Osteocyte (in vitro differentiated cells): ENCODE results near the gene UNK. TPM values are rescaled to one million over a fixed set of nuclear protein-coding genes. Genes with fewer than 3 reads are reported as not detected.

Source experiments
- DNase-seq: peaks from one replicate; pipeline ENCODE4 v3.0.0; 2021; ENCODE audit warnings: mixed read lengths; ENCODE audit not compliant: unreplicated experiment; ENCODE audit errors: extremely low spot score
- H3K27ac Mint-ChIP-seq: one replicate; pipeline ENCODE4 v1.8.0; 2021; ENCODE audit warnings: mild to moderate bottlenecking, mixed read lengths; ENCODE audit not compliant: unreplicated experiment
- H3K27me3 Mint-ChIP-seq: one replicate; pipeline ENCODE4 v1.8.0; 2021; ENCODE audit warnings: mixed read lengths; ENCODE audit not compliant: unreplicated experiment
- H3K36me3 Mint-ChIP-seq: one replicate; pipeline ENCODE4 v1.8.0; 2021; ENCODE audit warnings: mixed read lengths; ENCODE audit not compliant: unreplicated experiment
- H3K4me1 Mint-ChIP-seq: one replicate; pipeline ENCODE4 v1.8.0; 2021; ENCODE audit warnings: mixed read lengths; ENCODE audit not compliant: unreplicated experiment
- H3K4me3 Mint-ChIP-seq: one replicate; pipeline ENCODE4 v1.8.0; 2021; ENCODE audit warnings: mild to moderate bottlenecking, moderate library complexity, mixed read lengths; ENCODE audit not compliant: unreplicated experiment
- H3K9me3 Mint-ChIP-seq: one replicate; pipeline ENCODE4 v1.8.0; 2021; ENCODE audit warnings: mixed read lengths; ENCODE audit not compliant: unreplicated experiment
- CTCF ChIP-seq: fragments of 200-600 bp; sonication (generic); IDR thresholded peaks from 2 replicates; pipeline ENCODE4 v1.5.0; 2021; ENCODE audit warnings: antibody characterized with exemption, mild to moderate bottlenecking, moderate library complexity
- total RNA-seq: library from RNA; stranded (reverse); gene quantifications from 2 replicates; pipeline ENCODE4 v1.2.1, GENCODE V29; 2021

The UNK gene
- total RNA-seq, 1 donor from 2014 or later: 38.2 TPM

DNA sequence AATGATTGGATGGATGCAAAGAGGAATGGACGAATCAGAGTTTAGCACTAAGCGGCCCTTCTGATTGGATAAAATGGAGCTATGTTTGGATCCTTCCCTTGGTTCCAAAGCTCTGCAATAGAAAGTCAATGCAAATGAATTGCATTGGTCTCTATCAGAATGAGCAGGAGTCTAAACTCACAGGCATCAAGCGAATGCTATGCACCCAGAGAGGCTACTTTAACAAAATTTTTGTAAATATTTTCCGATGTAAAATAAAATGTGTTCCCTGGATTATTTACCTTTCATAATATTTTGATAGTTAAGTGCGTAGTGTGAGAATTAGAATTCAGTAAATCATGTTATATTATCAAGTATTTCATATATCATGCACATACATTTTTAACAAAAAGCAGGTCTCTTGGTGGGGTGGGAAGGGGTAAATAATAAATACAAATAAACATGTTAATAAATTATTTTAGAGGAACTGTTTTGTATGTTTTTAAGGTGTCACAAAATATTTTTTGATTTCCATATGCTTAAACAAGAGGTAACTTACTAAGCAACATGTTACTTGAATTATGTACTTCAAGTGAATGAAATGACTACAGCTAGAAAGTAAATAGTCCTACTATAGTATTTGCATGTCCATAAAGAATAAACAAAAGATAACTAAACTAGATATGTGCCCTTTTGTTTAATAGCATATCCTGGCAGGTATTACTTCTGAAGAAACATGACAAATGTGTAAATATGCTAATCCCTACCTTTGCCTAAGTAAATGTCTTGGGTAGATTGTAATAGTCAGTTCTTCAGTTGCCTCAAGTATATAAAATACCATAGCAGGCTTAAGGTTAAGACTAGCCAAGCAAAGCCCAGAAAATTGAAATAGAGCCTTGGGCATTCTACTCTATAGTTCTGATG is 4.4 kb upstream of the UNK start:
- no peak for DNase-seq
- Mint-ChIP-seq H3K36me3 (peaks cover 29% of the 10 kb centered on the region), H3K27ac (peak overlapping the region; percentile 72), H3K4me1 (peaks cover 49% of the 10 kb centered on the region), H3K4me3 (peak overlapping the region; percentile 92), H3K27me3 (no peaks in the 10 kb centered on the region), H3K9me3 (no peaks in the 10 kb centered on the region)
- no peak for TF ChIP-seq CTCF

GRCh38 chr17:75783069-75783783 is 1.4 kb upstream of the UNK start:
- peak overlapping the region; percentile 99 for H3K27ac Mint-ChIP-seq
- peaks cover 46% of the 10 kb centered on the region for H3K4me1 Mint-ChIP-seq
- H3K36me3 Mint-ChIP-seq: peaks cover 9% of the 10 kb centered on the region
- H3K9me3 Mint-ChIP-seq: no peaks in the 10 kb centered on the region
- peak overlapping the region; percentile 48 for H3K4me3 Mint-ChIP-seq
- no peak for DNase-seq
- TF ChIP-seq CTCF: peak; percentile 70
- no peaks in the 10 kb centered on the region for H3K27me3 Mint-ChIP-seq

DNA sequence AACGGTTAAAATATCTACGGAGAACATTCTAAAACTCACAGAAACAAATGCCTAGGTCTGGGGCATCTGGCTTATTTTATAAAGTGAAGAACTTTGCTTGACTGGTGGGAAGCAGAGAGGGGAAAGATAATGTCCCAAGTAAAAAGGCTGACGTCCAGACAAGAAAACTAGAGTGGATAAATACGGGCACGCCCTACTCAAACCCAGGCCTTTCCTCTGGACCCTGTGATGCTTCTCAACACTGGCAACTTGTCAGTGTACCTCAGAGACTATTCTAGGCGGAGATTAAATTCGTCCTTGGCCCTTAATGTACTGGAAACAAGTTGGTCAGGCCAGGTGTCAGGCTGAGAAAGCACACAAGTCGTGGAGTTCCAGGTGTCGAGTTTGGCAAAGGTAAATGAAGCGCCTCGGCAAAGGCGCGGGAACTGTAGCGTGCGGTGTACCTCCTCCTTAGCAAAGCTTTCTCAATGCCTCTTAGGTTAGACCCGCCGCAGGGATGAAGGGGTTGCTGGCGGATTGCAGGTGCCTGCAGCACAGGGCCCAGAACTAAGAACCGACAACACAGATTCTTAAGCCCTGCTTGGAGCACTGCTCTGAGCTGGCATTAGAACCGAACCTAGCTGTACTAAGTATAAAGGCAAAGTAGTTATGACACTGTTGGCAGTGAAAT is 668 bp upstream of the UNK start:
- Mint-ChIP-seq H3K4me1 (peaks cover 46% of the 10 kb centered on the region), H3K9me3 (no peaks in the 10 kb centered on the region), H3K4me3 (peak overlapping the region; percentile 85), H3K36me3 (peaks cover 2% of the 10 kb centered on the region), H3K27me3 (no peaks in the 10 kb centered on the region), H3K27ac (peak overlapping the region; percentile 99)
- DNase-seq: no peak
- no peak for TF ChIP-seq CTCF

DNA sequence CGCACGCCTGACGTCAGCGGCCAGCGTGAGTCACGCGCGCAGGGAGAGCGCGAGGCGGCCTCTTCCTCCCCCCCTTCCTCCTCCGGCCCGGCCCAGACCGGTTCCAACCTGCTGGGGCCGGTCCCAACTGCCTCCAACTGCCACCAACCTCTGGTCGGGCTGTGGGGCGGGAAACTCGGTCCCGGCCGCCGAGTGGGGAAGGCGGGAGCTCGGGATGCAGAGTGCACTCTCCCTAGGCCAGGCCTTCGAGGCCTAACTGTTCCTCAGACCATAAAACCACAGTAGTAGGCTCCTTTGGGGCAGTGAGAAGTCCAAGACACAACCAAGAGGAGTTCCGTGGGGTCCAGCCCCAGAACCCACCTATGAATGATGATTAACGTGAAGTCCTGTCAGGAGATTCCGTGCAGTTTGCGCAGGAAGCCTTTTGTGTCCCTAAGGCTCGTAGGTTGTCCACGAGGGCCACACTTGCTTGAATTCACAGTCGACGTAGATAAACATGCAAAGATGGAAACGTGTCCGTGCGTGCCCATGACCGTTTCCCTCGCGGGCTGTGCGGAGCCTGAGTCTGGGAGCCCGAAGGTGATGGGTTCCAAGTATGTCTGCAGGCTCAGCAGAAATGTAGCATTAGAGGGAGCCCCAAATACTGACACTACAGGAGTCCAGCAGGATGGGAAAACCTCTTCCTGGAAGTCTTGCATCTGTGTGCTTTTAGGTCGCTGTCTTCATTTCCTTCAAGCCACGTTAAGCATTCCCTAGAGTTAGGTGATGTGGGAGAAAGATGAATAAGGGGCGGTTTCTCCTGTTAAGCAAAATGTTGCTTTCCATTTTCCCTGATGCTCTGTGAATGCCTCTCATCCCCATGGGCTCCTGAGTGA is 647 bp downstream of the UNK start:
- Mint-ChIP-seq H3K4me1 (peaks cover 43% of the 10 kb centered on the region), H3K36me3 (peaks cover 2% of the 10 kb centered on the region), H3K4me3 (peak overlapping the region; percentile 85), H3K27ac (peak overlapping the region; percentile 99), H3K9me3 (no peaks in the 10 kb centered on the region), H3K27me3 (no peaks in the 10 kb centered on the region)
- peak; percentile 97 for DNase-seq
- TF ChIP-seq CTCF: no peak
